ENCODE results near the gene COX20.

The COX20 gene

DNA sequence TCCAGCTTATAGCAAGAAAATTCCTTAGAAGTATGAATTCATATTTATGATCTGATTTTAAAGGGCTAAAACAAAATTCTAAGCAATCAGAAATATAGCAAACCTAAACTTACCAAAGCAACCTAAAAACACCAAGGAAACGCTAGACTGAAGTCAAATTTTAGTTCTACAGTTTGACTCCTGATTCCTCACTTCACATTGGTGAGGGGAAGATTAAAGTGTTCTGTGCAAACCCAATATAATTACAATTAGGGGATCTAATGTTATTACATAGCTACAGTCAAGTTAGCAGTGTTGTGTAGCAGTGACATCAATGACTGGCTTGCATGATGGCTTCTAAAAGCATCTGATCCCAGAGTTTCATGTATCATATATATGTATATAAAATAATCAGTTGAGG is 17.2 kb downstream of the COX20 start:
- H3K4me1 ChIP-seq = peaks cover 41 to 81% (median 46%) of the 10 kb centered on the region in 10 experiments
- H3K9me3 ChIP-seq (replicated peaks in 1 of 11) = no peaks in the 10 kb centered on the region
- H3K4me2 ChIP-seq = no peak overlapping the region
- no peak overlapping the region for H3K27ac ChIP-seq
- H3K9ac ChIP-seq = no peak overlapping the region
- H3K27me3 ChIP-seq = no peaks in the 10 kb centered on the region
- peaks cover 86 to 100% (median 100%) of the 10 kb centered on the region in 11 experiments for H4K20me1 ChIP-seq
- H3K36me3 ChIP-seq = peaks cover 94 to 100% (median 100%) of the 10 kb centered on the region in 11 experiments
- no peak for TF ChIP-seq Cebpa-rat (IDR thresholded peaks at IDR 0.05)
- H3K4me3 ChIP-seq = no peak overlapping the region

DNA sequence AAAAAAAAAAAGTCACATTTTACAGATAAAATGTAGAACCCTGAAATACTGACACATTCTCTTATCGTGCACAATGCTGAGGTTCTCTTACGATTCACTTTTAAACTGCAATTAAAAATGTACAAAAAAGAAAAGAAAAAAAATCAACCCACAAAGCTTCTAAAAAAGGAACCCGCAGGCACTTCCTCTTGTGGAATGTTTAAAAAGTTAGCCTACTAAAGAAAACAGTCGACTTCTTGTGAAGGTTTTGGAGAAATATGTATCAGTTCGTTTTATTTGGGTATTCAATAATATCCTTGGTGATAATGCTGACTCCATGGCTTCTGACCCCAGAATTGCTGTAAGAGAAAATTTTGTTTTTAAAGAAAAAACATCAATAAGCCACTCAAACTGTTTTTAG is 18.7 kb downstream of the COX20 start:
- H3K4me3 ChIP-seq = peak overlapping the region in 1 of 10 experiments; percentile 19; a peak in 3 of 20 replicates
- H3K27ac ChIP-seq = peak overlapping the region in 5 of 11 experiments; percentile 5 to 37 (median 22); a peak in 7 of 22 replicates
- no peaks in the 10 kb centered on the region for H3K9me3 ChIP-seq (replicated peaks in 1 of 11)
- no peak for TF ChIP-seq Cebpa-rat (IDR thresholded peaks at IDR 0.05)
- peak overlapping the region in 6 of 11 experiments; percentile 7 to 51 (median 20); a peak in 7 of 22 replicates for H3K9ac ChIP-seq
- peaks cover 94 to 100% (median 100%) of the 10 kb centered on the region in 11 experiments for H3K36me3 ChIP-seq
- no peaks in the 10 kb centered on the region for H3K27me3 ChIP-seq
- H3K4me1 ChIP-seq = peaks cover 54 to 92% (median 61%) of the 10 kb centered on the region in 10 experiments
- H3K4me2 ChIP-seq = peak overlapping the region; percentile 37 to 97 (median 93); a peak in 20 of 22 replicates
- H4K20me1 ChIP-seq = peaks cover 94 to 100% (median 100%) of the 10 kb centered on the region in 11 experiments

DNA sequence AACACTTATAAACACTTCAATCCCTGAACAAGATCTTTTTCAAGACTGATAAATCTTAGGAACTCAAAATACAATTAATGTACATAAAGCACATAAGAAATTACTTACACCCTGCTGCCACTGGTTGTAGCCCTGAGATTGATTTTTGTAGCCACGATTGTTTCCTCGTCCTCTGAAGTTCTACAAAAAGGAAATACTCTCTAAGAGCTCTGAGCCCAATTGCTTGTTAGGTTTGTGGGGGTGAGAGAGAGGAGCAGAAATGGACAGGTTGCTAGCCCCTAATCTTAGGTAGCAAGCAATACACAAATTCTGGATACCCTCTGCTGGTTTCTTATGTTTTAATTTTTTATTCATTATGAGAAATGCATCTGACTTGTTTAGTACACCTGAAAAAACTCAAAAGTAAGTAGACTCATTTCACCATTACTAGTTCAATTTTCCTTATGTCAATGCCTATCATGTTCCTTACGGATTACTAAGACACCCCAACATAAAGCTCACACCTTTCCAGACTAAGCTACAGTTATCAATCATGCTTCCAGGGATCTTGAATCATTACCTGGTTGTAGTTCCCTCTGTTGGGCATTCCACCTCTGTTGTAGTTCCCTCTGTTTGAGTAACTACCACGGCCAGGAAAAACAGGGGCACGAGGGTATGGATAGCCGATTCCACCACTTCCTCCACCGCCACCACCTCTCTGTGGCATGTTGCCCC is 19.6 kb downstream of the COX20 start:
- H3K9ac ChIP-seq = peak overlapping the region in 10 of 11 experiments; percentile 4 to 68 (median 58); a peak in 15 of 22 replicates
- no peaks in the 10 kb centered on the region for H3K27me3 ChIP-seq
- H3K4me1 ChIP-seq = peaks cover 63 to 92% (median 69%) of the 10 kb centered on the region in 10 experiments
- peak overlapping the region; percentile 1 to 50 (median 32); a peak in 13 of 20 replicates for H3K4me3 ChIP-seq
- no peaks in the 10 kb centered on the region for H3K9me3 ChIP-seq (replicated peaks in 1 of 11)
- H3K27ac ChIP-seq = peak overlapping the region in 9 of 11 experiments; percentile 7 to 54 (median 35); a peak in 15 of 22 replicates
- peaks cover 94 to 100% (median 100%) of the 10 kb centered on the region in 11 experiments for H3K36me3 ChIP-seq
- peaks cover 94 to 100% (median 100%) of the 10 kb centered on the region in 11 experiments for H4K20me1 ChIP-seq
- no peak for TF ChIP-seq Cebpa-rat (IDR thresholded peaks at IDR 0.05)
- peak overlapping the region; percentile 76 to 97 (median 93) for H3K4me2 ChIP-seq

DNA sequence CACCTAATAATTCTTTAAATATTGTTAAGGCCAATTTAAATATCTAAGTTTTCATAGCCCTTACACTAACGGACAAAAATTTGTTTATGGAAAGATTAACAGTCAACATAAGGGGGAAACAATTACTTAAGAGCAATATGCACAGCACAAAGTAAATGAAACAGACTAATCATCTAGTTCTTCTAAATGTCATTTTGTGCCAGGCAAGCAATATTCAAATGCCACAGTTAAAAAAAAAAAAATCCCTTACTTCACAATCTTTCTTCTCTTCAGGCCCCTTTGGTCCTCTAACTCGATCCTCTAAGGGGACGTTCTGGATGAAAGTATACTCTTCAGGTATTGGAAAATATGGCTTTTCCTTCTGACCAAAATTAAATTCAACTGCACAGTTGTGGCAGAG is 22.3 kb downstream of the COX20 start:
- H3K27me3 ChIP-seq = no peaks in the 10 kb centered on the region
- no peaks in the 10 kb centered on the region for H3K9me3 ChIP-seq (replicated peaks in 1 of 11)
- H3K4me1 ChIP-seq = peaks cover 69 to 91% (median 83%) of the 10 kb centered on the region in 10 experiments
- peak overlapping the region; percentile 30 to 65 (median 58); a peak in 19 of 22 replicates for H3K9ac ChIP-seq
- H3K27ac ChIP-seq = peak overlapping the region in 5 of 11 experiments; percentile 0 to 35 (median 30); a peak in 7 of 22 replicates
- H3K4me2 ChIP-seq = peak overlapping the region; percentile 76 to 97 (median 93)
- H4K20me1 ChIP-seq = peaks cover 99 to 100% (median 100%) of the 10 kb centered on the region in 11 experiments
- no peak for TF ChIP-seq Cebpa-rat (IDR thresholded peaks at IDR 0.05)
- peak overlapping the region in 8 of 10 experiments; percentile 7 to 100 (median 38); a peak in 13 of 20 replicates for H3K4me3 ChIP-seq
- H3K36me3 ChIP-seq = peaks cover 93 to 100% (median 99%) of the 10 kb centered on the region in 11 experiments

DNA sequence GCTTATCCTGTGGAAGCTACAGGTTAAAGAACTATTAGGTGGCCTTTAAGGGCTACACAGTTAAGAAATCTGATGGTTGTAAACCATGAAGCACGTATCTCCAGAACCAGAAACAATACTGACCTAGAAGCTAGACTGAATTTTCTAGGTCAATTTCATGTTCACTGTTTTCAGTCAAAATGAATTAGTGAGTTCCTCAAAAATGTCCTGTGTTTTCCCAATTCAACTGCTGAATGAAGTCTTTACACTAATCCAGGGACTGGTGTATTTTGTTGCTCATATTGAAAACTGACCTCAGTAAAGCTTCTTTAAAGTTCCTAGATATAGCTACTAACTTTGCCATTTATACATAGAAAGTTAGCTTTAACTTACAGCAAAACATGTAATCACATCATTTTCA is 22.9 kb downstream of the COX20 start:
- Histone ChIP-seq H3K36me3 (peaks cover 87 to 95% (median 93%) of the 10 kb centered on the region in 11 experiments), H3K9ac (peak overlapping the region in 10 of 11 experiments; percentile 23 to 65 (median 58); a peak in 15 of 22 replicates), H3K9me3 (replicated peaks in 1 of 11) (no peaks in the 10 kb centered on the region), H4K20me1 (peaks cover 94 to 95% (median 95%) of the 10 kb centered on the region in 11 experiments), H3K27me3 (no peaks in the 10 kb centered on the region), H3K4me1 (peaks cover 68 to 85% (median 80%) of the 10 kb centered on the region in 10 experiments), H3K27ac (peak overlapping the region in 2 of 11 experiments; percentile 0 to 3; a peak in 2 of 22 replicates), H3K4me2 (peak overlapping the region; percentile 76 to 97 (median 93)), H3K4me3 (peak overlapping the region in 6 of 10 experiments; percentile 0 to 100 (median 24); a peak in 6 of 20 replicates)
- no peak for TF ChIP-seq Cebpa-rat (IDR thresholded peaks at IDR 0.05)

DNA sequence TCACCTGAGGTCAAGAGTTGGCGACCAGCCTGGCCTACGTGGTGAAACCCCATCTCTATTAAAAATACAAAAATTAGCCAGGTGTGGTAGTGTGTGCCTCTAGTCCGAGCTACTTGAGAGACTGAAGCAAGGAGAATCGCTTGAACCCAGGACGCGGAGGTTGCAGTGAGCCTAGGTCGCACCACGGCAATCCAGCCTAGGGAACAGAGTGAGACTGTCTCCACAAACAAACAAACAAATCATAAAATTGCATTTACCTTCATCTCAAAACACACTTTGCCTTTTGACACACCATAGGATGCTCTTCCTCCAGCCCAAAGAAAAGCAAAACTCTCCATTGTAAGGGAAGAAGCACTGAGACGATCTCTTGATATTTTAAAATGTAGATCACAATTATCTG is 24.6 kb downstream of the COX20 start:
- Histone ChIP-seq H3K4me3 (peak overlapping the region; percentile 93 to 100 (median 99); a peak in 18 of 20 replicates), H3K27ac (peak overlapping the region in 3 of 11 experiments; percentile 13 to 100 (median 25); a peak in 3 of 22 replicates), H3K4me1 (peaks cover 57 to 69% (median 67%) of the 10 kb centered on the region in 10 experiments), H3K9me3 (replicated peaks in 1 of 11) (no peaks in the 10 kb centered on the region), H3K9ac (peak overlapping the region; percentile 99 to 100 (median 100); a peak in 20 of 22 replicates), H3K27me3 (no peaks in the 10 kb centered on the region), H4K20me1 (peaks cover 77 to 86% (median 78%) of the 10 kb centered on the region in 11 experiments), H3K36me3 (peaks cover 74 to 78% (median 76%) of the 10 kb centered on the region in 11 experiments), H3K4me2 (peak overlapping the region; percentile 83 to 97 (median 93))
- no peak for TF ChIP-seq Cebpa-rat (IDR thresholded peaks at IDR 0.05)

DNA sequence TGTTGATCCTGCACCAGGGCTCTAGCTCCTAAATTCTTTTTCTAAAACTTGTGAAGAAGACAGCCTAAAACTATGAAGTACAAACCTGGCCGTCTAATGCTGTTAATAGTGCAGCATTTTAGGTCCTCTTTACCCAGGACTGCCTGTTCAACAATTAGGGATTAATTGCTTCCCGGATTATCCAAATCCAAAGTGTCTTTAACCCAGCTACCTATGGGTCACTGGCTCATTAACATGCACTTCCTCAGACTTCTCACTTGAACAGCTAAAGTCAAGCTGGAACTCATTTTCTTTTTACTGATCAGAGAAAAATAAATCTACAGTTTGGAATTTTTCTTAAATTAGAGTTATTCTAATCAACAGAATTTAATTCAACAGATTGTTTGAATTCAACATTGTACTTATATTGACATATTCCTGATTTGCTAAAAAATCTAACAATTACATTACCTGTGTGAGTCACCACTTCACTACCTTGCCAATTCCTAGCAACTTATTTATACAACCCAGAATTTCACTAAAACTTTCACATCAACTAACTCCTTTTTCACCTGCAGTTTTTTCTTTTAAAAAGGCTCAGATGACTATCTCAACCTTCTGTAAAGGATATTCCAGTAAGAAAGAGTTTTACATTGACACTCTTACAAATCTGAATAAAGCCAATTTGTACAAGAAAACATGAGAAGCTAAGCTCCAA is 25.6 kb downstream of the COX20 start:
- peaks cover 57 to 69% (median 67%) of the 10 kb centered on the region in 10 experiments for H3K4me1 ChIP-seq

DNA sequence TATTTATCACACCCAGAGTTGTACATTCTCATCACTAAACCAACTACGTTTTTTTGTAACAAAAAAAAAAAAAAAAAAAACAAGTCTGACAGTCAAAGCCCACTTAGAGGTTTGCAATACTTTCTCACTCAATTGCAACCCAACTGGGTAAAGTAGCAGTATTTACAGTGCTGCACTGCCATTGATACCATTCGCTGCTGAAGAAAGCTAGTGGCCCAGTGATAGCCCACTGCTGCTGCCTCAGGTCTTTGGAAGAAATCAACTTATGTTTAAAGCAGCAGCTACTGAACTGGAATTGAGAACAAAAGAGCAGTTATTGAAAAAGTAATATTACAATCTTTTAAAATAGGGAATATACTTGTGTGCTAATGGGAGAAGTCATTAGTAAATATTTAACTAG is 26.2 kb downstream of the COX20 start:
- Histone ChIP-seq H4K20me1 (peaks cover 61 to 70% (median 62%) of the 10 kb centered on the region in 11 experiments), H3K4me1 (peaks cover 57 to 69% (median 67%) of the 10 kb centered on the region in 10 experiments), H3K4me3 (peak overlapping the region; percentile 93 to 100 (median 99)), H3K36me3 (peaks cover 58 to 62% (median 60%) of the 10 kb centered on the region in 11 experiments), H3K4me2 (peak overlapping the region; percentile 83 to 97 (median 93)), H3K27ac (peak overlapping the region in 10 of 11 experiments; percentile 99 to 100 (median 100); a peak in 19 of 22 replicates), H3K27me3 (no peaks in the 10 kb centered on the region), H3K9me3 (replicated peaks in 1 of 11) (no peaks in the 10 kb centered on the region), H3K9ac (peak overlapping the region; percentile 99 to 100 (median 100))
- no peak for TF ChIP-seq Cebpa-rat (IDR thresholded peaks at IDR 0.05)

More for the DNA sequence above, 25.6 kb downstream of the COX20 start:
- Histone ChIP-seq H3K9ac (peak overlapping the region; percentile 99 to 100 (median 100)), H3K4me2 (peak overlapping the region; percentile 83 to 97 (median 93)), H4K20me1 (peaks cover 67 to 76% (median 68%) of the 10 kb centered on the region in 11 experiments), H3K27ac (peak overlapping the region in 9 of 11 experiments; percentile 99 to 100 (median 100); a peak in 16 of 22 replicates), H3K27me3 (no peaks in the 10 kb centered on the region), H3K36me3 (peaks cover 64 to 68% (median 67%) of the 10 kb centered on the region in 11 experiments), H3K4me3 (peak overlapping the region; percentile 93 to 100 (median 99)), H3K9me3 (replicated peaks in 1 of 11) (no peaks in the 10 kb centered on the region)
- TF ChIP-seq Cebpa-rat (IDR thresholded peaks at IDR 0.05) = no peak
